WTC11 (cell line): Measurements from ENCODE around the gene EIF4ENIF1. TPM values are rescaled to one million over a fixed set of nuclear protein-coding genes. Genes with fewer than 3 reads are reported as not detected.

Source experiments
- ATAC-seq: fragments of 200-7000 bp; cut with Tn5 transposase; 2 replicates; pipeline ENCODE4 v1.10.0; 2021; ENCODE audit warnings: mild to moderate bottlenecking, moderate library complexity
- CTCF ChIA-PET: fragments of 300-600 bp; sonication (Branson Sonifier 250); formaldehyde crosslinking; loops from one replicate; lab custom pipeline; 2021; ENCODE audit warnings: antibody characterized with exemption; lab: Charles Lee
- POLR2A ChIA-PET: fragments of 350-600 bp; sonication (Branson Sonifier 250); formaldehyde crosslinking; loops from one replicate; lab custom pipeline; 2021; ENCODE audit warnings: antibody characterized with exemption; lab: Charles Lee
- DNase-seq: peaks from one replicate; pipeline ENCODE4 v3.0.0; 2021; ENCODE audit warnings: low spot score
- H3K27ac Mint-ChIP-seq: 2 replicates; pipeline ENCODE4 v1.8.0; 2021; ENCODE audit warnings: mixed read lengths
- H3K27me3 Mint-ChIP-seq: 2 replicates; pipeline ENCODE4 v1.8.0; 2021; ENCODE audit warnings: low read depth, mild to moderate bottlenecking, moderate library complexity, mixed read lengths
- H3K36me3 Mint-ChIP-seq: 2 replicates; pipeline ENCODE4 v1.8.0; 2021; ENCODE audit warnings: mixed read lengths
- H3K4me1 Mint-ChIP-seq: 2 replicates; pipeline ENCODE4 v1.8.0; 2022; ENCODE audit warnings: mixed read lengths
- H3K4me3 Mint-ChIP-seq: 2 replicates; pipeline ENCODE4 v1.8.0; 2021; ENCODE audit warnings: mild to moderate bottlenecking, moderate library complexity, mixed read lengths
- H3K9me3 Mint-ChIP-seq: 2 replicates; pipeline ENCODE4 v1.8.0; 2021; ENCODE audit warnings: mixed read lengths
- ETV6 ChIP-seq: sonication (generic); formaldehyde crosslinking; IDR thresholded peaks from 2 replicates; pipeline ENCODE4 v1.8.1; 2022; ENCODE audit warnings: mild to moderate bottlenecking, missing genetic modification reagents
- GABPB1 ChIP-seq: sonication (generic); formaldehyde crosslinking; IDR thresholded peaks from 2 replicates; pipeline ENCODE4 v1.8.1; 2023; ENCODE audit warnings: mild to moderate bottlenecking, missing genetic modification reagents
- GRHL2 ChIP-seq: fragments of 250-450 bp; sonication (Bioruptor Pico); IDR thresholded peaks from 2 replicates; pipeline ENCODE4 v1.8.0; 2022; ENCODE audit warnings: mild to moderate bottlenecking, moderate library complexity; ENCODE audit not compliant: insufficient replicate concordance, severe bottlenecking
- HMGA2 ChIP-seq: fragments of 250-450 bp; sonication (Bioruptor Pico); IDR thresholded peaks from 2 replicates; pipeline ENCODE4 v1.4.0; 2021; ENCODE audit warnings: mild to moderate bottlenecking, moderate library complexity
- JAZF1 ChIP-seq: fragments of 250-450 bp; sonication (Bioruptor Pico); IDR thresholded peaks from 2 replicates; pipeline ENCODE4 v1.9.0; 2021; ENCODE audit warnings: moderate library complexity, mild to moderate bottlenecking, inconsistent platforms
- JUN ChIP-seq: sonication (generic); formaldehyde crosslinking; IDR thresholded peaks from 2 replicates; pipeline ENCODE4 v1.8.0; 2023; ENCODE audit warnings: mild to moderate bottlenecking, missing genetic modification reagents
- NR2C2 ChIP-seq: sonication (generic); formaldehyde crosslinking; IDR thresholded peaks from 2 replicates; pipeline ENCODE4 v1.8.0; 2022; ENCODE audit warnings: mild to moderate bottlenecking, missing genetic modification reagents
- NR3C1 ChIP-seq: sonication (generic); formaldehyde crosslinking; conservative IDR thresholded peaks from 2 replicates; pipeline ENCODE4 v1.8.1; 2023; ENCODE audit warnings: low read depth, mild to moderate bottlenecking, missing genetic modification reagents
- OVOL2 ChIP-seq: fragments of 250-450 bp; sonication (Bioruptor Pico); IDR thresholded peaks from 2 replicates; pipeline ENCODE4 v1.9.0; 2021; ENCODE audit warnings: mild to moderate bottlenecking, borderline replicate concordance
- RELA ChIP-seq: sonication (generic); formaldehyde crosslinking; IDR thresholded peaks from 2 replicates; pipeline ENCODE4 v1.8.1; 2022; ENCODE audit warnings: missing genetic modification reagents, mild to moderate bottlenecking, borderline replicate concordance
- TEAD1 ChIP-seq: sonication (generic); formaldehyde crosslinking; IDR thresholded peaks from 2 replicates; pipeline ENCODE4 v1.8.0; 2022; ENCODE audit warnings: mild to moderate bottlenecking, missing genetic modification reagents
- TP53 ChIP-seq: sonication (generic); formaldehyde crosslinking; IDR thresholded peaks from 2 replicates; pipeline ENCODE4 v1.8.1; 2023; ENCODE audit warnings: mild to moderate bottlenecking, missing genetic modification reagents
- ZNF317 ChIP-seq: sonication (generic); formaldehyde crosslinking; IDR thresholded peaks from 2 replicates; pipeline ENCODE4 v1.8.1; 2023; ENCODE audit warnings: low read depth, mild to moderate bottlenecking, moderate library complexity, missing genetic modification reagents, borderline replicate concordance
- ZNF416 ChIP-seq: fragments of 250-450 bp; sonication (Bioruptor Pico); IDR thresholded peaks from 2 replicates; pipeline ENCODE4 v1.9.0; 2021; ENCODE audit warnings: mild to moderate bottlenecking, inconsistent platforms
- ZNF671 ChIP-seq: fragments of 250-450 bp; sonication (Bioruptor Pico); IDR thresholded peaks from 2 replicates; pipeline ENCODE4 v1.8.0; 2021; ENCODE audit warnings: mild to moderate bottlenecking
- total RNA-seq: library from RNA; stranded (reverse); gene quantifications from 3 replicates; pipeline ENCODE4 v1.2.3, GENCODE V29; 2021
- TF ChIP-seq, protein P1 (sequence below): sonication (generic); formaldehyde crosslinking; IDR thresholded peaks from 2 replicates; pipeline ENCODE4 v1.8.1; 2023; ENCODE audit warnings: mild to moderate bottlenecking, missing genetic modification reagents, moderate library complexity
- TF ChIP-seq, protein P2 (sequence below): fragments of 250-450 bp; sonication (Bioruptor Pico); IDR thresholded peaks from 2 replicates; pipeline ENCODE4 v1.8.0; 2021; ENCODE audit warnings: mild to moderate bottlenecking
- TF ChIP-seq, protein P3 (sequence below): sonication (generic); formaldehyde crosslinking; IDR thresholded peaks from 2 replicates; pipeline ENCODE4 v1.8.1; 2022; ENCODE audit warnings: missing genetic modification reagents, borderline replicate concordance
- TF ChIP-seq, protein P4 (sequence below): sonication (generic); formaldehyde crosslinking; IDR thresholded peaks from 2 replicates; pipeline ENCODE4 v1.8.0; 2022; ENCODE audit warnings: mild to moderate bottlenecking, missing genetic modification reagents
- TF ChIP-seq, protein P5 (sequence below): sonication (generic); formaldehyde crosslinking; IDR thresholded peaks from 2 replicates; pipeline ENCODE4 v1.8.0; 2023; ENCODE audit warnings: mild to moderate bottlenecking, missing genetic modification reagents
- TF ChIP-seq, protein P6 (sequence below): sonication (generic); formaldehyde crosslinking; IDR thresholded peaks from 2 replicates; pipeline ENCODE4 v1.8.1; 2022; ENCODE audit warnings: mild to moderate bottlenecking, missing genetic modification reagents, moderate library complexity, borderline replicate concordance
- TF ChIP-seq, protein P7 (sequence below): sonication (generic); formaldehyde crosslinking; conservative IDR thresholded peaks from 2 replicates; pipeline ENCODE4 v1.8.1; 2023; ENCODE audit warnings: mild to moderate bottlenecking, low read depth, missing genetic modification reagents, moderate library complexity

EIF4ENIF1 gene
- total RNA-seq, 1 experiment from 2014 or later: 22.8 TPM

DNA sequence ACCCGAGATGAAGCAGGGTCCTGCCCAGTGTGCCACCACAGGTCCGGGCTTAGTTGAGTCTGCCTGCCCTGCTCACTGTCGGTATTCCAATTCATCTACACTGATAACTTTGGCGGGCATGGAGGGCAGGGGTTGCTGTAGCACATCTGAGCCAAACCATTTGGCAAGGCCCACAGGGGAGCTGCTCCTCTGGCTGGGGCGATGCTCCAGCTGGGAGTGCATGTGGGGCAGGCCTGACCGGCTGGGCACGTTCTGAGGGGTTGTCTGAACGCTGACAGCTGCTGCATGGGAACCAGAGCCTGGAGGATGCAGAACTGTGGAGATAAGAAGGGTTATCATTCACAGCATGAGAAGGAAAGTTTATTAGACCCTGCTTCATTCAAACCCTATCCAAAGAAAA, 49.8 kb downstream of the EIF4ENIF1 start:
- Mint-ChIP-seq H3K27me3 (no peaks in the 10 kb centered on the region), H3K4me1 (no peaks in the 10 kb centered on the region), H3K27ac (no peak overlapping the region), H3K36me3 (peaks cover 60% of the 10 kb centered on the region), H3K4me3 (no peak overlapping the region), H3K9me3 (no peaks in the 10 kb centered on the region)
- DNase-seq (no peak), ATAC-seq (no peak)
- CTCF ChIA-PET: no interaction called here
- TF ChIP-seq, protein P1, sequence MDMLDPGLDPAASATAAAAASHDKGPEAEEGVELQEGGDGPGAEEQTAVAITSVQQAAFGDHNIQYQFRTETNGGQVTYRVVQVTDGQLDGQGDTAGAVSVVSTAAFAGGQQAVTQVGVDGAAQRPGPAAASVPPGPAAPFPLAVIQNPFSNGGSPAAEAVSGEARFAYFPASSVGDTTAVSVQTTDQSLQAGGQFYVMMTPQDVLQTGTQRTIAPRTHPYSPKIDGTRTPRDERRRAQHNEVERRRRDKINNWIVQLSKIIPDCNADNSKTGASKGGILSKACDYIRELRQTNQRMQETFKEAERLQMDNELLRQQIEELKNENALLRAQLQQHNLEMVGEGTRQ (CRISPR knock-in tag): no peak
- TF ChIP-seq OVOL2 (CRISPR knock-in tag) (no peak), NR3C1 (no peak), HMGA2 (CRISPR knock-in tag) (no peak), ZNF416 (CRISPR knock-in tag) (no peak), NR2C2 (no peak), GRHL2 (no peak), GABPB1 (CRISPR knock-in tag) (no peak), TP53 (CRISPR knock-in tag) (no peak)
- POLR2A ChIA-PET: interaction anchor here (0.6 kb wide), 1 partner anchor 64 kb away, joined by 7 read pairs; no protein-coding TSS in a partner anchor

DNA sequence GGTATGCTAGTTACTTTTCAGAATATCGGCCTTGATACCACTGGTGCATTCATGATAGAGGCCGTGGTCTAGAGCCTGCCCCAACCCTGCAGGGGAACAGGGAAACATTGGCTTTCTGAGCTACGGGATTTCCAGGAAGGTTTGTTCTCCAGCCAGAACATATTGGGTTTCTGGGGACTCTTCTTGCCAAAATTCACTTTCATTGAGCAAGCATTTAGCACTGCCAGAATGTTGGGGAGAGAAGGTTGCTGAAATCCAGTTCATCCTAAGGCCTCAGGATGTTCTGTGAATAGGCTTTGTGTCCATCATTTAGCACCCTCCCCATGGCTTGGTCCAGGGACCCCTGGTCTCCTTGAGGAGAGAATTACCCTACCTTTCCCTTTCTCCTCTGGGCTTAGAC, 53.5 kb downstream of the EIF4ENIF1 start:
- POLR2A ChIA-PET: no interaction called here
- H3K36me3 Mint-ChIP-seq: peaks cover 70% of the 10 kb centered on the region
- H3K27me3 Mint-ChIP-seq: no peaks in the 10 kb centered on the region
- H3K9me3 Mint-ChIP-seq: no peaks in the 10 kb centered on the region
- H3K4me1 Mint-ChIP-seq: no peaks in the 10 kb centered on the region
- H3K4me3 Mint-ChIP-seq: no peak overlapping the region
- H3K27ac Mint-ChIP-seq: no peak overlapping the region
- CTCF ChIA-PET: interaction anchor here (2.0 kb wide), 1 partner anchor 16 kb away, joined by 8 read pairs; no protein-coding TSS in a partner anchor
- ATAC-seq: no peak
- no peak for DNase-seq
- TF ChIP-seq TEAD1 (CRISPR knock-in tag) (no peak), JUN (CRISPR knock-in tag) (no peak), JAZF1 (CRISPR knock-in tag) (no peak), RELA (CRISPR knock-in tag) (no peak), ZNF671 (CRISPR knock-in tag) (no peak), ZNF317 (no peak), ETV6 (CRISPR knock-in tag) (no peak)
- TF ChIP-seq, protein P2, sequence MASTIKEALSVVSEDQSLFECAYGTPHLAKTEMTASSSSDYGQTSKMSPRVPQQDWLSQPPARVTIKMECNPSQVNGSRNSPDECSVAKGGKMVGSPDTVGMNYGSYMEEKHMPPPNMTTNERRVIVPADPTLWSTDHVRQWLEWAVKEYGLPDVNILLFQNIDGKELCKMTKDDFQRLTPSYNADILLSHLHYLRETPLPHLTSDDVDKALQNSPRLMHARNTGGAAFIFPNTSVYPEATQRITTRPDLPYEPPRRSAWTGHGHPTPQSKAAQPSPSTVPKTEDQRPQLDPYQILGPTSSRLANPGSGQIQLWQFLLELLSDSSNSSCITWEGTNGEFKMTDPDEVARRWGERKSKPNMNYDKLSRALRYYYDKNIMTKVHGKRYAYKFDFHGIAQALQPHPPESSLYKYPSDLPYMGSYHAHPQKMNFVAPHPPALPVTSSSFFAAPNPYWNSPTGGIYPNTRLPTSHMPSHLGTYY (CRISPR knock-in tag): no peak
- TF ChIP-seq, protein P3, sequence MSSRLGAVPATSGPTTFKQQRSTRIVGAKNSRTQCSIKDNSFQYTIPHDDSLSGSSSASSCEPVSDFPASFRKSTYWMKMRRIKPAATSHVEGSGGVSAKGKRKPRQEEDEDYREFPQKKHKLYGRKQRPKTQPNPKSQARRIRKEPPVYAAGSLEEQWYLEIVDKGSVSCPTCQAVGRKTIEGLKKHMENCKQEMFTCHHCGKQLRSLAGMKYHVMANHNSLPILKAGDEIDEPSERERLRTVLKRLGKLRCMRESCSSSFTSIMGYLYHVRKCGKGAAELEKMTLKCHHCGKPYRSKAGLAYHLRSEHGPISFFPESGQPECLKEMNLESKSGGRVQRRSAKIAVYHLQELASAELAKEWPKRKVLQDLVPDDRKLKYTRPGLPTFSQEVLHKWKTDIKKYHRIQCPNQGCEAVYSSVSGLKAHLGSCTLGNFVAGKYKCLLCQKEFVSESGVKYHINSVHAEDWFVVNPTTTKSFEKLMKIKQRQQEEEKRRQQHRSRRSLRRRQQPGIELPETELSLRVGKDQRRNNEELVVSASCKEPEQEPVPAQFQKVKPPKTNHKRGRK (CRISPR knock-in tag): no peak
- TF ChIP-seq, protein P4, sequence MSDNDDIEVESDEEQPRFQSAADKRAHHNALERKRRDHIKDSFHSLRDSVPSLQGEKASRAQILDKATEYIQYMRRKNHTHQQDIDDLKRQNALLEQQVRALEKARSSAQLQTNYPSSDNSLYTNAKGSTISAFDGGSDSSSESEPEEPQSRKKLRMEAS (CRISPR knock-in tag): no peak
- TF ChIP-seq, protein P5, sequence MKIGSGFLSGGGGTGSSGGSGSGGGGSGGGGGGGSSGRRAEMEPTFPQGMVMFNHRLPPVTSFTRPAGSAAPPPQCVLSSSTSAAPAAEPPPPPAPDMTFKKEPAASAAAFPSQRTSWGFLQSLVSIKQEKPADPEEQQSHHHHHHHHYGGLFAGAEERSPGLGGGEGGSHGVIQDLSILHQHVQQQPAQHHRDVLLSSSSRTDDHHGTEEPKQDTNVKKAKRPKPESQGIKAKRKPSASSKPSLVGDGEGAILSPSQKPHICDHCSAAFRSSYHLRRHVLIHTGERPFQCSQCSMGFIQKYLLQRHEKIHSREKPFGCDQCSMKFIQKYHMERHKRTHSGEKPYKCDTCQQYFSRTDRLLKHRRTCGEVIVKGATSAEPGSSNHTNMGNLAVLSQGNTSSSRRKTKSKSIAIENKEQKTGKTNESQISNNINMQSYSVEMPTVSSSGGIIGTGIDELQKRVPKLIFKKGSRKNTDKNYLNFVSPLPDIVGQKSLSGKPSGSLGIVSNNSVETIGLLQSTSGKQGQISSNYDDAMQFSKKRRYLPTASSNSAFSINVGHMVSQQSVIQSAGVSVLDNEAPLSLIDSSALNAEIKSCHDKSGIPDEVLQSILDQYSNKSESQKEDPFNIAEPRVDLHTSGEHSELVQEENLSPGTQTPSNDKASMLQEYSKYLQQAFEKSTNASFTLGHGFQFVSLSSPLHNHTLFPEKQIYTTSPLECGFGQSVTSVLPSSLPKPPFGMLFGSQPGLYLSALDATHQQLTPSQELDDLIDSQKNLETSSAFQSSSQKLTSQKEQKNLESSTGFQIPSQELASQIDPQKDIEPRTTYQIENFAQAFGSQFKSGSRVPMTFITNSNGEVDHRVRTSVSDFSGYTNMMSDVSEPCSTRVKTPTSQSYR (CRISPR knock-in tag): no peak
- TF ChIP-seq, protein P6, sequence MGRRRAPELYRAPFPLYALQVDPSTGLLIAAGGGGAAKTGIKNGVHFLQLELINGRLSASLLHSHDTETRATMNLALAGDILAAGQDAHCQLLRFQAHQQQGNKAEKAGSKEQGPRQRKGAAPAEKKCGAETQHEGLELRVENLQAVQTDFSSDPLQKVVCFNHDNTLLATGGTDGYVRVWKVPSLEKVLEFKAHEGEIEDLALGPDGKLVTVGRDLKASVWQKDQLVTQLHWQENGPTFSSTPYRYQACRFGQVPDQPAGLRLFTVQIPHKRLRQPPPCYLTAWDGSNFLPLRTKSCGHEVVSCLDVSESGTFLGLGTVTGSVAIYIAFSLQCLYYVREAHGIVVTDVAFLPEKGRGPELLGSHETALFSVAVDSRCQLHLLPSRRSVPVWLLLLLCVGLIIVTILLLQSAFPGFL (CRISPR knock-in tag): no peak
- TF ChIP-seq, protein P7, sequence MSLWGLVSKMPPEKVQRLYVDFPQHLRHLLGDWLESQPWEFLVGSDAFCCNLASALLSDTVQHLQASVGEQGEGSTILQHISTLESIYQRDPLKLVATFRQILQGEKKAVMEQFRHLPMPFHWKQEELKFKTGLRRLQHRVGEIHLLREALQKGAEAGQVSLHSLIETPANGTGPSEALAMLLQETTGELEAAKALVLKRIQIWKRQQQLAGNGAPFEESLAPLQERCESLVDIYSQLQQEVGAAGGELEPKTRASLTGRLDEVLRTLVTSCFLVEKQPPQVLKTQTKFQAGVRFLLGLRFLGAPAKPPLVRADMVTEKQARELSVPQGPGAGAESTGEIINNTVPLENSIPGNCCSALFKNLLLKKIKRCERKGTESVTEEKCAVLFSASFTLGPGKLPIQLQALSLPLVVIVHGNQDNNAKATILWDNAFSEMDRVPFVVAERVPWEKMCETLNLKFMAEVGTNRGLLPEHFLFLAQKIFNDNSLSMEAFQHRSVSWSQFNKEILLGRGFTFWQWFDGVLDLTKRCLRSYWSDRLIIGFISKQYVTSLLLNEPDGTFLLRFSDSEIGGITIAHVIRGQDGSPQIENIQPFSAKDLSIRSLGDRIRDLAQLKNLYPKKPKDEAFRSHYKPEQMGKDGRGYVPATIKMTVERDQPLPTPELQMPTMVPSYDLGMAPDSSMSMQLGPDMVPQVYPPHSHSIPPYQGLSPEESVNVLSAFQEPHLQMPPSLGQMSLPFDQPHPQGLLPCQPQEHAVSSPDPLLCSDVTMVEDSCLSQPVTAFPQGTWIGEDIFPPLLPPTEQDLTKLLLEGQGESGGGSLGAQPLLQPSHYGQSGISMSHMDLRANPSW (CRISPR knock-in tag): no peak
